Activated CD8-positive, alpha-beta memory T cell treated with anti-CD3 and anti-CD28 coated beads, Interleukin-2, amount 50 U/mL, for 4 hours (primary cell): Measurements from ENCODE around the gene ESYT2.
A peak's percentile ranks its signal among the peaks of the same experiment; 100 is the strongest.
"Not testable (repeated sequence)": the region's sequence is repeated elsewhere in the genome, so short reads cannot be mapped to it uniquely, and the experiment has no call there.

Source experiments
- DNase-seq: peaks from one replicate; pipeline ENCODE4 v3.0.0-alpha.2; 2020

ESYT2 gene

GRCh38 chr7:158854681-158855081, 25.4 kb upstream of the ESYT2 start:
- DNase-seq: no peak

DNA sequence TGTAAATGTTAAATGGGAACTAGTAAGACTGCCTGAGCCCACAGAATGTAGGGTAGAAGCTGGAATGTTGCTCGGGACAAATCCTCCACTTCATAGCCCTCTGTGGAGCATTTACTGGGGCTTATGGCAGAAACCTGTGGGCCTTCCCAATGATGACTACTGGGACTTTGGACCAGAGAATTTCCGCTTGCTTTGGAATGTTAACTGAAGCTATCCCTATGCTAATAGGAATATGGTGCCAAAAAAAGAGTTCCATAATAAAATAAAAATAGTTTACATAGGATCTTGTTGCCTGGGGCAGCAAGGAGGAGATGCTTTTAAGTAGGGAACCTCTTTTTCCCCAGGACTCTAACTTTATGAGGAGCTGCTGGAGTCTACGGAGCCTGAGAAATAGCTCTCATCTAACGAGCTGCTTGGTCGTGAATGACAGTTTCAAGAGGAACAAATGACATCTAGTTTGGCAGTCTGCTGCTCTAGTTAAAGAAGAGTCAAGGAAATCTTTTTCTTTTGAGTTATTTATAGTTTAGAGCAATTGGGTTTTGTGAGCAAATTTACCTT, 21.3 kb upstream of the ESYT2 start:
- no peak for DNase-seq

GRCh38 chr7:158849768-158850544, 20.6 kb upstream of the ESYT2 start:
- DNase-seq: no peak

DNA sequence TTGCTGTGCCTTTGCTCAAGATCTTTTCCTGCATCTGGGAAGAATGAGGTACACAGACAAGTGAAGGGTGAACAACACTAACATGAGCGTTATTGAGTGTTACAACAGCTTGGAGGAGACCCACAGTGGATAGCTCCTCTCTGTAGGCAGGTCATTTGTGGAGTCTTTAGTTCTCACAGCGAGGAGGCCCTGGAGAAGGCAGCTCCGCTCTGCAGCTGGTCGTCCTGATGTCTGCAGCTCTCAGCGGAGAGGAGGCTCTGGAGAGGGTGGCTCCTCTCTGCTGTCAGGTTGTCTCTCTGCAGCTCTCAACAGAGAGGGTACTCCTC, 20.1 kb upstream of the ESYT2 start:
- DNase-seq: no peak

DNA sequence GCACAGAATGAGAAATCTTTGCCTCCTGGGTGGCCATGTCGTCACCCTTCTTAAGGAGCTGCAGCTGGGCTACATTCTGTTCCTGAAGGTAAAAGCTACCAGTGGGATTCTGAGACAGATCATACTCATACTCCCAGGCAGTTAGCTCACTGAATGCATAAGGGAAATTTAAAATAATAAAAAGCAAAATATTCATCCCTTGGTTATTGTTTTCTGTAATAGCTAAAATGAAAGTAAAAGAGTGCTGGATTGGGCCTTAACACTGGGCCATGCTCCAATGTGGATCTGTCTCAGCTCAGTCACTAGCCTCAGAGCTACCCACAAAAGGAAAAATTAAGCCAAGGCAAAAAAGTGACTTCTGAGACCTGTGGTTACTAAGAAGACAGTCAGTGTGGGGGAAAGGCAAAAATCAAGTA, 18.1 kb upstream of the ESYT2 start:
- DNase-seq: no peak

GRCh38 chr7:158846304-158846703, 17.0 kb upstream of the ESYT2 start:
- DNase-seq: no peak

DNA sequence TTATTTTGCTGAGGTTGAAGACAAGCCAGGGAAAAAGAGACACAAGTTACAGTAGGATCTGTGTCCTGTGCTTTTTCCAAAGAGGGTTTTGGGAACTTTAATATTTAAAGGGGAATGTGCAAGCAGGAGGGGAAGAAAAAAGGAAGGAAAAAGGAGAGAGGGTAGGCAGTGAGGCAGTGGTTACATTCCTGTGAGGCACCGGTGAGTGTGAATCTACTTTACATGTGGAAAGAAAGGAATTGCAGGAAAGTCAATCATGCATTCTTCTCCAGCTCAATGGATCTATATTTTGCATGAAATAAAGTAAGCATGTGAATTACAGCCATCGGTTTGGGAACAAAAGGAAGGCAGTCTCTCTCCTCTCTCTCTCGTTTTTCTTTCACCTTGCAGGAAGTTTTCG, 14.5 kb upstream of the ESYT2 start:
- DNase-seq: no peak

DNA sequence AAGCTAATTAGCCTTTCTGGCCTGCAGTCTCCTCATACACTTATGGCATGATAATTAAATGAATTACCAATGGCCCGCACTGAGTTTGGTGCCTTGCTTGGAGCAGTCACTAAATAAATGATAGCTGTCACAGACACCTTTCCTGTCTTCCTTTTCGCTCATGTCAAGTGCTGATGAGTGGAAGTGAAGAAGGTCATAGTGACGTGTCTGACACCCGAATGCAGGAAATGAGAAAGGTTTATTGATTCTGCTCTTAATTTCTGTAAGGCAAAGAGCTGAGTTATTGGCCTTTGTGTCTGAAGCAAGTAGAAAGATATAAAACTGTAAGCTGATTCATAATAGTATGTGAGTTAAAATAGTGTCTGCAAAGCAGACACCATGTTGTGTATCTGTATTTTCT, 13.2 kb upstream of the ESYT2 start:
- no peak for DNase-seq

DNA sequence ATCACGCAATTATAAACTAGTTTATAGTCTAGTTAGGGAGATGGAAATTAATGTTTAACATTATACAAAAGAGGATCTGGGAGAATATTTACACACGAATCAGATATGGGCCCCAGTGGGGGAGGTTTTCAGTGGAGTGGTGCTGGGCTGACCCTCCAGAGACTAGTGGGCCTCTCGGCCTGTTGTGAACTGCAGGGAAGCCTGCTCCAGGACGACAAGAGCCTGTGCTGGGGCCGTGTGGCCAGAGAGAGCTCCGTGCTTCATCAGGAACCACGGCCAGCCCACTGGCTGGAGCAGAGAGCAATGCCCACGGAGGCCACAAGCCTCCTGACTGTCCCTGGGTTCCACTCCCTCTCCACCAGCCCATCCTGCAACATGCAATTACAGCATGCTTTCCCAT, 11.3 kb upstream of the ESYT2 start:
- no peak for DNase-seq

DNA sequence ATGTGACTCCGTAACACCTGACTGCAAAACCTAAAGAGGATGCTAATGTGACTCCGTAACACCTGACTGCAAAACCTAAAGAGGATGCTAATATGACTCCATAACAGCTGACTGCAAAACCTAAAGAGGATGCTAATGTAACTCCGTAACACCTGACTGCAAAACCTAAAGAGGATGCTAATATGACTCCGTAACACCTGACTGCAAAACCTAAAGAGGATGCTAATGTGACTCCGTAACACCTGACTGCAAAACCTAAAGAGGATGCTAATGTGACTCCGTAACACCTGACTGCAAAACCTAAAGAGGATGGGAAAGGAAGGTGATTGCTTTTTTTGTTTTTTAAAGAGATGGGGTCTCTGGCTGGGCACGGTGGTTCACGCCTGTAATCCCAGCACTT, 9.9 kb upstream of the ESYT2 start:
- DNase-seq: not testable (repeated sequence)

DNA sequence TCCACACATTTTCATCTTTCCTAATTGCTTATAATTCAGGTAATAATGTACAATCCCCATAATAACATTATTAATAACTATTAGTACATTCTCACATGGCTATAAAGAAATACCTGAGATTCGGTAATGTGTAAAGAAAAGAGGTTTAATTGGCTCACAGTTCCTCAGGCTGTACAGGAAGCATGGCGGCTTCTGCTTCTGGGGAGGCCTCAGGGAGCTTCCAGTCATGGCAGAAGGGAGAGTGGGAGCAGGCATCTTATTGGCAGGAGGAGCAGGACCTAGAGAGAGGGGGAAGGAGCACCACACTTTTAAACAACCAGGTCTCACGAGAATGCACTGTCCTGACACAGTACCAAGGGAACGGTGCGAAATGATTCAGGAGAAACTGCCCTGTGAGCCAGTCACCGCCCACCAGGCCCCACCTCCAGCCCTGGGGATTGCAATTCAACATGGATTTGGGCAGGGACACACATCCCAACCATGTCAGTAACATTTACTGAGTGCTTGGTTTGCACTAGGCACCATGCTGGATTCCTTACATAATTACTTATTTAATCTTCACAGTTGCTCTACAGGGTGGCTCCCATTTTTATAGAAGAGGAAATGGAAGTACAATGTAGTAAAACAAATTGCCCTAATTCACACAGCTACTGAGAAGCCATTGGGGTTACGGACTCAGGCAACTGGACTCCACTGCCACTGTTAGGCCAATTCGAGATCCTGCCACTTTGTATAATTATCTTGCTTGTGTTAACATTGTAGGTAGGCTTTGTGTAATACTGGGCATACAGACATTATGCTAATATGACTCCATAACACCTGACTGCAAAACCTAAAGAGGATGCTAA, 8.7 kb upstream of the ESYT2 start:
- DNase-seq: no peak

DNA sequence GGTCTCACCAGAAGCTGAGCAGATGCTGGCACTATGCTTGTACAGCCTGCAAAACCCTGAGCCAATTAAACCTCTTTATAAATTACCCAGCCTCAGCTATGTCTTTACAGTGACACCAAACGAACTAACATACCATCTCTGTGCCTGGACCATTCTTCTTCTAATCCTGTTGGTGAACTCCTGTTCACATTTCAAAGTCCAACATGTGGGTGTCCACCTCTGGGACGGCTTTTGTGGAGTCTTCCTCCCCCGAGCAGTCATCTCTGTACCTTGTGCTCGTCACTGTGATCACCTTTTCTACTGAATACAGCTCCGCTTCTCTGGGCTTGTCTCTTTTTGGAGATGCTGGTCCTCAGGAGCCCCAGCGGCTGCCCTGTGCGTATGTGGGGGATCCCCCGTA, 7.4 kb upstream of the ESYT2 start:
- no peak for DNase-seq

DNA sequence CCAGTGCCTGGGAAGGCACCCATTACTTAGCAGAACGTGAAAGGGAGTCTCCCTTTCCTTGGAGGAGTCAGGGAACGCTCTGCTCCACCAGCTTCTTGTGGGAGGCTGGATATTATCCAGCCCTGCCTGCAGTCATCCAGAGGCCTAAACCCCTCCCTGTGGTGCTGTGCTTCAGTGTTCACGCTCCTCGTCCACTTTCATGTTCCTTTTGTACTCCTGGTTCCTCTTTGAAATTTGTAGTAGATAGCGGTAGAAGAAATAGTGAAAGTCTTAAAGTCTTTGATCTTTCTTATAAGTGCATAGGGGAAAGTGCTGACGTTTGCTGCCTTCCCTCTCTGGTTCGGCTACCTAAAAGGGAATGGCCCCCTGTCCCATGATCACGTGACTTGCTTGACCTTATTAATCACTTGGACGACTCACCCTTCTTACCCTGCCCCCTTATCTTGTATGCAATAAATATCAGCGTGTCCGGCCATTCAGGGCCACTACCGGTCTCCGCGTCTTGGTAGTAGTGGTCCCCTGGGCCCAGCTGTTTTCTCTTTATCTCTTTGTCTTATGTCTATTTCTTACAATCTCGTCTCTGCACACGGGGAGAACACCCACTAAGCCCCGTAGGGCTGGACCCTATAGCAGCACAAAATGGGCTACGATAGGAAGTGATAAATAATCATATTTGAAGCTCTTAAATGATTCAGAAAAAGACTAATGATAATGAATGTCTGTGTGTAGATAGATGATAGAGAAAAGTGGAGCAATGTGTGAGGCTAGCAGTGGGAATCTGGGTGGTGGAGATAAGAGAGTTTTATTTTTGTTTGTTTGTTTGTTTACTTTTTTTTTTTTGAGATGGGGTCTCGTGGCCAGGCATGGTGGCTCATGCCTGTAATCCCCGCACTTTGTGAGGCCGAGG, 5.8 kb upstream of the ESYT2 start:
- DNase-seq: no peak

GRCh38 chr7:158832994-158833393, 3.7 kb upstream of the ESYT2 start:
- DNase-seq: no peak

DNA sequence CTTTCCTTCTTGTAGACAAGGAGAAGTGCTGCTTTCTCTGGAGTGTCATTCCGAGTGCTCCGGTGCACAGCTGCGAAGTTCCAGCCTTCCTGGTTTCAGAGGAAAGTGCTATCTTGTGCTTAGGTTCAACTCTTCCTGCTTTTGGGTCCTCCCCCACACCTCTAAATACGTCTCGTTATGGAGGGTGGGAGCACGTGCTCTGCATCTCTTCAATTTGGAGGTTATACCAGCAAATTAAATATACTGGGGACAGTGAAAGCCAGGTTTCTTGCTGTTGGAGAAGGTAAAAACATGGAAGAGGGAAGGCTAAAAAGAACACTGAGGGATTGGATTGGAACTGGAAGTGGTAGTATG, 2.4 kb upstream of the ESYT2 start:
- no peak for DNase-seq

DNA sequence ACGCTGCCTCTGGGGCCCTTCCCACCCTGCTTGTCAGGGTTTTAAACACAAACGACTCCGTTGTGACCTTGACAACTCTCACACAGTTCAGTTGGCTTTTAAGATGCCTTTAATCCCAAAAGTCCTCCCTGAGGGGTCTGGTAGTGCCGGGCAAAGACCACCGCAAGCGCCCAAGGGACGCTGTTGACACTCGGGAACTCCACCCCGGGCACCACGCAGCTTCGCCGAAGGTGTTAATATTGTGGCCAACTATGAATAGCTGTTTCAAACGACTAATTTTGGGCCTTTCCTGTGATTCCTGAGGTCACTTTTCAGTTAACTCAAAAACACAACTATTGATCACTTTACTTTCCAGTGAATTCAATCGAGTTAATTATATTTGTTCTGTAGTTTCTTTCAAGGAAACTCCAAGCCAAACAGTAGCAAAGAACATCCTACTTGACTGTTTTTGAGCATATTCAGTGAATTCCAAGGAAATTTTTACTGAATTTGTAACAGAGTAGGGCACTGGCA, 958 bp upstream of the ESYT2 start:
- DNase-seq: no peak

DNA sequence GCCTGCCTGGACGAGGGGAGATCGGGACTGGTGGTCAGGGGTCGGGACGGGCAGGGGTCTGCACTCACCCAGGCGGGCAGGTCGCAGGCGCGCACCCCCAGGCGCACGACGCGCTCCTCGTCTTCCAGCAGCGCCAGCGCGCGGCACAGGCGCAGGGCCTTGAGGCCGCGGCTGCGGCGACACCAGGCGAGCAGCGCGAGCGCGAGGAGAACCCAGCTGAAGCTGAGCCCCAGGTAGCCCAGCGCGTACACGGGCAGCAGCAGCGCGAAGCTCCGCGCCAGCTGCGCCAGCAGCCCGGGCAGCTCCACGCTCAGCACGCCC, 328 bp downstream of the ESYT2 start:
- peak; percentile 66 for DNase-seq

DNA sequence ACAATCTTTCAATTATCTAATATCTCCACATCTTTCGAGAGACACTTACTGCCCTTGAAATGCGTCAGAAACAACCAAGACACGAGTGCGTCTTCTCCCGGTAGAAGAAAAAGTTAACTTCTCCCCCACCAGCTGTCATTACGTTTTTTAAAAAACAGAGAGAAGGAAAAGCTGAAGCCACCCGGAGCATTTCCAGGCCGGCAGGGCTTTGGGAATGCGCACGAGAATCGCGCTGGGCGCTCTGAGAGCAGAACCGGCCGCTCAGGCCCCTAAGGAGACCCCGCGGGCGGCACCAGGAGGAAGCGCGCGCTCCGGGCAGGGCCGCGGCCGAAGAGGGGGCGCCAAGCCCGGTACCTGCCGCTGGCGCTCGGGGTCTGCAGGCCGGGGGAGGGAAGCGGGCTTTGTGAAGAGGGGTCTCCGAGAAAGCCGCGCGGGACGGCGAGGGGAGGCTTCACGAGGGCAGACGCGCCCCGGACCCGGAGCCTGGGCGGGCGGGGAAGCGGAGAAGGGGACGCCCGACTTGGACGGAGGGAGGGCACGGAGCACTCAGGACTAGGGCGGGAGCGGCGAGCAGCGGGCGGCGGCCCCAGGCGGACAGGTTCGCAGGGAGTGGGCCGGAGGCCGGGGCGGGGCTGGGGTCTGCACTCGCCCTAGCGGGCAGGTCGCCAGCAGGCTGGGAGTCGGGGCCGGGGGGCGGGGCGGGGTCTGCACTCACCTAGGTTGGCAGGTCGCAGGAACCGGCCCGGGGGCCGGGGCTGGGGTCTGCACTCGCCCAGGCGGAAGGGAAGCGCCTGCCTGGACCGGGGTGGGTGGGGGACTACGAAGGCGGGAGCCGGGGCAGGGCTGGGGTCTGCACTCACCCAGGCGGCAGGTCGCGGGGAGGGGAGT, 932 bp downstream of the ESYT2 start:
- peak; percentile 34 for DNase-seq

- DNase-seq: no peak
Measured at GRCh38 chr7:158827411-158828132, 1.7 kb downstream of the ESYT2 start.

- DNase-seq: no peak
Measured at GRCh38 chr7:158825628-158826289, 3.5 kb downstream of the ESYT2 start.

DNA sequence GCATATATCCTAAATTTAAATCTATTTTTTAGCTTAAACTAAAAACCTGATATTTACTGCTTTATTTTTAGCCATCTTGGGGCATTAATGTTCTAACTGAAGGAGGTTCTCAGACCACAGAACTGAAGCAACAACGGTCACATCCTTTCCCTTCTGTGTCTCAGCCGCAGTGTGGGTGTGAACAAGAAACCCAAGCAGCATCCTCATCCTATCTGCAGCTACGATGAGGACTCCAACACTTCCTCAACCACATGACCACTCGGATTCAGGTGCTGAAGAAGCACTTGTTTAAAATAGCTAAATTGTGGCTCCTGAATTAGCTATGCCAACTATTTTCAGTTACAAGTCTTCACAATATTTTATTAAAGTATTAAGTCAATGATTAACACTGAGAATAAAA, 5.3 kb downstream of the ESYT2 start:
- DNase-seq: peak; percentile 58
